Panc1 (cell line): ENCODE results near the gene UGT1A5. TPM values are rescaled to one million over a fixed set of nuclear protein-coding genes. Genes with fewer than 3 reads are reported as not detected.

ENCODE experiments used
- ATAC-seq: fragments of 200-7000 bp; cut with Tn5 transposase; 2 replicates; pipeline ENCODE4 v1.9.1; 2020; ENCODE audit warnings: mild to moderate bottlenecking, moderate library complexity
- BruUV-seq: library from RNA; stranded (reverse); fragments of 400-500 nt; replicated peaks from 2 replicates; lab custom pipeline; 2021; lab: Mats Ljungman, UMichigan
- CTCF ChIA-PET: fragments of 300-600 bp; sonication (Branson Sonifier 250); formaldehyde crosslinking; loops from one replicate; lab custom pipeline; 2022; ENCODE audit warnings: antibody characterized with exemption; lab: Charles Lee
- POLR2A ChIA-PET: fragments of 300-600 bp; sonication (Branson Sonifier 250); formaldehyde crosslinking; loops from one replicate; lab custom pipeline; 2022; ENCODE audit warnings: antibody characterized with exemption; lab: Charles Lee
- DNase-seq: peaks from one replicate; pipeline ENCODE4 v3.0.0-alpha.2; 2010; ENCODE audit warnings: low read depth, low spot score
- H3K27ac ChIP-seq: 2 replicates; pipeline ENCODE4 v1.5.1; 2011; ENCODE audit warnings: mild to moderate bottlenecking, low read length, inconsistent platforms
- H3K27me3 ChIP-seq: fragments of 200-500 bp; sonication (Bioruptor generic); 2 replicates; pipeline ENCODE4 v1.6.0; 2014; ENCODE audit warnings: low read length, inconsistent platforms; ENCODE audit not compliant: control insufficient read depth, insufficient read depth
- H3K36me3 ChIP-seq: fragments of 200-500 bp; sonication (Bioruptor generic); 2 replicates; pipeline ENCODE4 v1.5.1; 2014; ENCODE audit warnings: inconsistent platforms, mild to moderate bottlenecking, low read length, moderate library complexity; ENCODE audit not compliant: control insufficient read depth, insufficient read depth
- H3K4me1 ChIP-seq: 2 replicates; pipeline ENCODE4 v1.5.1; 2011; ENCODE audit warnings: inconsistent platforms, mild to moderate bottlenecking, low read length, moderate library complexity; ENCODE audit not compliant: control insufficient read depth, insufficient read depth
- H3K4me3 ChIP-seq, 2 experiments: 2 replicates each; pipeline ENCODE4 v1.5.1; 2011 to 2012; ENCODE audit warnings: low read depth in 2 of 2, low read length in 2 of 2, mild to moderate bottlenecking in 2 of 2, inconsistent platforms in 1 of 2, moderate library complexity in 1 of 2
- H3K9me3 ChIP-seq: fragments of 200-500 bp; sonication (Bioruptor generic); 2 replicates; pipeline ENCODE4 v1.5.1; 2014; ENCODE audit warnings: low read depth, mild to moderate bottlenecking, inconsistent platforms, low read length, moderate library complexity; ENCODE audit not compliant: control insufficient read depth, insufficient read depth
- POLR2AphosphoS5 ChIP-seq: IDR thresholded peaks from 2 replicates; pipeline ENCODE4 v1.6.1; 2012; ENCODE audit warnings: mild to moderate bottlenecking, low read depth, low read length, moderate library complexity
- SIN3A ChIP-seq: IDR thresholded peaks from 2 replicates; pipeline ENCODE4 v1.6.1; 2012; ENCODE audit warnings: low read depth, mild to moderate bottlenecking, low read length, moderate library complexity, borderline replicate concordance; ENCODE audit not compliant: insufficient read depth
- TCF7L2 ChIP-seq: IDR thresholded peaks from 2 replicates; pipeline ENCODE4 v1.6.1; 2011; ENCODE audit warnings: mild to moderate bottlenecking, low read depth, low read length, inconsistent platforms
- in situ Hi-C: cut with HindIII; loops from 2 replicates; pipeline ENCODE4 v1.10.0; 2016; ENCODE audit warnings: low sequenced_read_pairs, low pct_unique_long_range_greater_than_20kb
- intact Hi-C: fragments of 100-400 bp; cut with micrococcal nuclease; formaldehyde crosslinking; loops from one replicate; pipeline ENCODE4 v1.10.0; 2022; ENCODE audit not compliant: unreplicated experiment
- total RNA-seq: library from RNA; stranded (reverse); gene quantifications from one replicate; pipeline ENCODE4 v1.2.1, GENCODE V29; 2021; ENCODE audit not compliant: unreplicated experiment
- TF ChIP-seq, protein P1 (sequence below): fragments of 450-650 bp; IDR thresholded peaks from 2 replicates; pipeline ENCODE4 v1.5.1; 2017; ENCODE audit warnings: mild to moderate bottlenecking
- TF ChIP-seq, protein P2 (sequence below), 2 experiments: IDR thresholded peaks; 2 replicates each; pipeline ENCODE4 v1.6.1; 2011 to 2012; ENCODE audit warnings: low read depth in 2 of 2, control low read depth in 1 of 2, low read length in 1 of 2, mild to moderate bottlenecking in 1 of 2, moderate library complexity in 1 of 2; ENCODE audit not compliant: insufficient read depth in 1 of 2

UGT1A5 gene
- total RNA-seq, 1 experiment from 2014 or later = not detected

GRCh38 chr2:233803292-233803911 lies 90.7 kb downstream of the UGT1A5 start:
- ChIA-PET POLR2A (no interaction called here), CTCF (no interaction called here)
- Histone ChIP-seq H3K4me1 (no peaks in the 10 kb centered on the region), H3K9me3 (no peaks in the 10 kb centered on the region), H3K27ac (no peak overlapping the region), H3K36me3 (no peaks in the 10 kb centered on the region), H3K27me3 (no peaks in the 10 kb centered on the region; the same call in 1 of the 2 replicates), H3K4me3 (no peak overlapping the region)
- no TSS peak for BruUV-seq
- DNase-seq (no peak), ATAC-seq (no peak)
- no peak for TF ChIP-seq POLR2AphosphoS5
- no peak for TF ChIP-seq SIN3A
- TF ChIP-seq, protein P1, sequence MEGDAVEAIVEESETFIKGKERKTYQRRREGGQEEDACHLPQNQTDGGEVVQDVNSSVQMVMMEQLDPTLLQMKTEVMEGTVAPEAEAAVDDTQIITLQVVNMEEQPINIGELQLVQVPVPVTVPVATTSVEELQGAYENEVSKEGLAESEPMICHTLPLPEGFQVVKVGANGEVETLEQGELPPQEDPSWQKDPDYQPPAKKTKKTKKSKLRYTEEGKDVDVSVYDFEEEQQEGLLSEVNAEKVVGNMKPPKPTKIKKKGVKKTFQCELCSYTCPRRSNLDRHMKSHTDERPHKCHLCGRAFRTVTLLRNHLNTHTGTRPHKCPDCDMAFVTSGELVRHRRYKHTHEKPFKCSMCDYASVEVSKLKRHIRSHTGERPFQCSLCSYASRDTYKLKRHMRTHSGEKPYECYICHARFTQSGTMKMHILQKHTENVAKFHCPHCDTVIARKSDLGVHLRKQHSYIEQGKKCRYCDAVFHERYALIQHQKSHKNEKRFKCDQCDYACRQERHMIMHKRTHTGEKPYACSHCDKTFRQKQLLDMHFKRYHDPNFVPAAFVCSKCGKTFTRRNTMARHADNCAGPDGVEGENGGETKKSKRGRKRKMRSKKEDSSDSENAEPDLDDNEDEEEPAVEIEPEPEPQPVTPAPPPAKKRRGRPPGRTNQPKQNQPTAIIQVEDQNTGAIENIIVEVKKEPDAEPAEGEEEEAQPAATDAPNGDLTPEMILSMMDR = no peak
- TF ChIP-seq, protein P2, sequence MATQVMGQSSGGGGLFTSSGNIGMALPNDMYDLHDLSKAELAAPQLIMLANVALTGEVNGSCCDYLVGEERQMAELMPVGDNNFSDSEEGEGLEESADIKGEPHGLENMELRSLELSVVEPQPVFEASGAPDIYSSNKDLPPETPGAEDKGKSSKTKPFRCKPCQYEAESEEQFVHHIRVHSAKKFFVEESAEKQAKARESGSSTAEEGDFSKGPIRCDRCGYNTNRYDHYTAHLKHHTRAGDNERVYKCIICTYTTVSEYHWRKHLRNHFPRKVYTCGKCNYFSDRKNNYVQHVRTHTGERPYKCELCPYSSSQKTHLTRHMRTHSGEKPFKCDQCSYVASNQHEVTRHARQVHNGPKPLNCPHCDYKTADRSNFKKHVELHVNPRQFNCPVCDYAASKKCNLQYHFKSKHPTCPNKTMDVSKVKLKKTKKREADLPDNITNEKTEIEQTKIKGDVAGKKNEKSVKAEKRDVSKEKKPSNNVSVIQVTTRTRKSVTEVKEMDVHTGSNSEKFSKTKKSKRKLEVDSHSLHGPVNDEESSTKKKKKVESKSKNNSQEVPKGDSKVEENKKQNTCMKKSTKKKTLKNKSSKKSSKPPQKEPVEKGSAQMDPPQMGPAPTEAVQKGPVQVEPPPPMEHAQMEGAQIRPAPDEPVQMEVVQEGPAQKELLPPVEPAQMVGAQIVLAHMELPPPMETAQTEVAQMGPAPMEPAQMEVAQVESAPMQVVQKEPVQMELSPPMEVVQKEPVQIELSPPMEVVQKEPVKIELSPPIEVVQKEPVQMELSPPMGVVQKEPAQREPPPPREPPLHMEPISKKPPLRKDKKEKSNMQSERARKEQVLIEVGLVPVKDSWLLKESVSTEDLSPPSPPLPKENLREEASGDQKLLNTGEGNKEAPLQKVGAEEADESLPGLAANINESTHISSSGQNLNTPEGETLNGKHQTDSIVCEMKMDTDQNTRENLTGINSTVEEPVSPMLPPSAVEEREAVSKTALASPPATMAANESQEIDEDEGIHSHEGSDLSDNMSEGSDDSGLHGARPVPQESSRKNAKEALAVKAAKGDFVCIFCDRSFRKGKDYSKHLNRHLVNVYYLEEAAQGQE (IDR thresholded peaks at IDR 0.05; ENCODE audit: insufficient read depth in 1 of 2, low read depth in 2 of 2, low read length in 1 of 2) = no peak
- no peak for TF ChIP-seq TCF7L2
- in situ Hi-C loops (no loop called here), intact Hi-C loops (no loop called here)

- no peak for DNase-seq
- CTCF ChIA-PET = no interaction called here
Measured at GRCh38 chr2:233803994-233804393, 91.3 kb downstream of the UGT1A5 start.

More at GRCh38 chr2:233803994-233804393, 91.3 kb downstream of the UGT1A5 start:
- POLR2A ChIA-PET = no interaction called here
- H3K27me3 ChIP-seq = no peaks in the 10 kb centered on the region; the same call in 1 of the 2 replicates
- BruUV-seq = no TSS peak
- H3K27ac ChIP-seq = no peak overlapping the region
- intact Hi-C loops = no loop called here
- no peak overlapping the region for H3K4me3 ChIP-seq
- no peak for ATAC-seq
- H3K9me3 ChIP-seq = no peaks in the 10 kb centered on the region
- no peaks in the 10 kb centered on the region for H3K36me3 ChIP-seq
- TF ChIP-seq, protein P2 (IDR thresholded peaks at IDR 0.05; ENCODE audit: insufficient read depth in 1 of 2, low read depth in 2 of 2, low read length in 1 of 2) = no peak
- no peak for TF ChIP-seq TCF7L2
- no peak for TF ChIP-seq SIN3A
- no peak for TF ChIP-seq POLR2AphosphoS5
- TF ChIP-seq, protein P1 = no peak
- in situ Hi-C loops = no loop called here
- H3K4me1 ChIP-seq = no peaks in the 10 kb centered on the region
